Stimulated activated CD8-positive, alpha-beta memory T cell treated with anti-CD3 and anti-CD28 coated beads, Interleukin-7, amount 100 ng/mL, for 1 hour (primary cell): ENCODE results near the gene ZSCAN23.
"Not testable (repeated sequence)": the region's sequence is repeated elsewhere in the genome, so short reads cannot be mapped to it uniquely, and the experiment has no call there.

ENCODE experiments used
- DNase-seq, 2 donors: peaks; one replicate each; pipeline ENCODE4 v3.0.0-alpha.2; 2020; ENCODE audit warnings: low read depth in 2 of 2

Gene ZSCAN23

DNA sequence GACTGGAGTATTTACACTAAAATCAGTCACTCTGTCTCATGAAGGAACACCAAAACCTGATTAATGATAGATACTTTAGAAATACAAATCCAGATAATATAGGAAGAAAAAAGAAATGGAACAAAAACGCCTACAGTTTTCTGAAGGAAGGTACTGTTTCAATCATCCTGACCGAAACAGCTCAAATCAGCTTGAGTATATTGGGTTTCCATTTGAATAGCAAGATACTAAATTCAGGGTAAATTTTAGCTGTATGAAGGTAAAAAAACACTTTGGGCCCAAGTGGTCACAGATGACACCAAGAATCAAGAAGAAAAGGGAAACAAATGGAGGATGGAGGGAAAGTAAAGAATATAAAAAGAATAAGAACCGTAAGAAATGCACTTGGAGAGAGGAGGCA is 6.9 kb downstream of the ZSCAN23 start:
- DNase-seq: no peak

DNA sequence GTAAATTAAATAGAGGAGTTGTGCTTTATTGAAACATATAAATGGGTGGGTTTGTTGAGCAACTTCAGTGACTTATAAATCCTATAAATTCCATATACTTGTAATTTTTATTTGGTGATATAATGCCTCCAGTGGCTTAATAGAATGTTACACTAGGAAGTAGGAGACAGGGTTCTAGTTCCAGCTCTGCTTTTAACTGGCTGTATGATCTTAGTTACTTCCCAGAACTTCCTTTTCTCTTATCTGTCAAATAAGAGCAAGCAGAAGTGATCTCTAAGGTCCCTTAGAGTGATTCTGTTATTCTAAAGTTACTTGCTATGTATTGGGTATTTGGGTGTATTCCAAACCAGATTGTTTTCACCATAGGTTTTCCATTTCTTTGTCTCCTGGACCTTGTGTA is 10.2 kb downstream of the ZSCAN23 start:
- DNase-seq: no peak

GRCh38 chr6:28429781-28430180 is 13.5 kb downstream of the ZSCAN23 start:
- no peak for DNase-seq

DNA sequence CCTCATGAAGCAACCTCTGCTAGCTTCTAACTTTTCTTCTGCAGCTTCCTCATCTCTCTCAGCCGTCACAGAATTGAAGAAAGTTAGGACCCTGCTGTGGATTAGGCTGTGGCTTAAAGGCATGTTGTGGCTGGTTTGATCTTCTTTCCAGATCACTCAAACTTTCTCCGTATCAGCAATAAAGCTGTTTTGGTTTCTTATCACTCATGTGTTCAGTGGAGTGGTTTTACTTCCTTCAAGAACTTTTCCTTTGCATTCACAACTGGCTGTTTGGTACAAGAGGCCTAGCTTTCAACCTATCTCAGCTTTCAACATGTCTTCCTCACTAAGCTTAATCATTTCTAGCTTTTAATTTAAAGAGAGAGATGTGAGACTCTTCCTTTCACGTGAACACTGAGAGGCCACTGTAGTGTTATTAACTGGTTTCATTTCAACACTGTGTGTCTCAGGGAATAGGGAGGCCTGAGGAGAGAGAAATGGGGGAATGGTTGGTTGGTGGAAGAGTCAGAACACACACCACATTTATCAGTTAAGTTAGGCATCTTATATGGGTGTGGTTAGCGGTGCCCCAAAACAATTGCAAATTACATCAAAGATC is 17.2 kb downstream of the ZSCAN23 start:
- no peak for DNase-seq

DNA sequence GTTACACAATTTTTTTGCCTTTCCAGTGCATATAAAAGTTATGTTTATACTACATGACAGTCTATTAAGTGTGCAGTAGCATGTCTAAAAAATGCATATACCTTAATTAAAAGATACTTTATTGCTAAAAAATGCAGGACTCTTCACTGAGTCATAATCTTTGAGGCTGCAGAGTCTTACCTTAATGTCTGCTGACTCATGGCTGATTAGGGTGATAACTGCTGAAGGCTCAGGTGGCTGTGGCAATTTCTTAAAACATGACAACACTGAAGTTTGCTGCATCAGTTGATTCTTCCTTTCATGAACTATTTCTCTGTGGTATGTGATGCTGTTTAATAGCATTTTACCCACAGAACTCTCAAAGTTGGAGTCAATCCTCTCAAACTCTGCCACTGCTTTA is 19.1 kb downstream of the ZSCAN23 start:
- DNase-seq: no peak

GRCh38 chr6:28423546-28423945 is 19.7 kb downstream of the ZSCAN23 start:
- DNase-seq: no peak

GRCh38 chr6:28413681-28414080 is 29.6 kb downstream of the ZSCAN23 start:
- DNase-seq: no peak

GRCh38 chr6:28410767-28411166 is 32.5 kb downstream of the ZSCAN23 start:
- DNase-seq: no peak

DNA sequence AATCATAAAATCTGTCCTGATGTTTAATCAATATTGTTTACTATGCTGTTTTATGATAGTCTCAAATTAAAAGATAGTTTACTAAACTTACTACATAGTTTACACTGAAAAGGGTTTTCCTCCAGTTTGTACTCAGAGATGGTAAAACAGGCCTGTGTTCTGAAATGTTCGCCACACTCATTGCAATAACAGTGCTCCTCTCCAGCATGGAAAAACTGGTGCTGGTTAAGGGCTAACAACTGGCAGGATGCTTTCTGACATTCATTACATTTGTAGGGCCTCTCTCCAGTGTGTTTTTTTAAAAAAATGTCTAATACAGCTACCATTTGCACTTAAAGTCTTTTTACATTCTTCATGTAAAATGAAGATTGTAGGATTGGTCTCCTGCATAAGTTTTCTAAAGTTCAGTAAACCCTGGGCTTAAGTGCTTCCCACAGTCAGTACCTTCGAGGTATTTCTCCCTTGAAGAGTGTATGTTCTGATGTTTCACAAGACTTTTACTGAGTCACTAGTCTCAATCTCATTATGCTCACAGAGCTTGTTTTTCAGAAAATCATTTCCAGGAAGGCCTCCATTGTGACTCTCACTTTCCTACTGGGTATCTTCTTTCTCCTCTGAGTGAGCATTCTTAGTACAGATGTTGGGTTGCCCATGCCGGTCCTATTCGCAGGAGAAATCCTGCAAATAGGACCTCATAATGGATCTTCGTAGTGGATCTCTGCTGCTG is 35.1 kb downstream of the ZSCAN23 start:
- no peak for DNase-seq

- no peak for DNase-seq
Measured at GRCh38 chr6:28407401-28407800, 35.9 kb downstream of the ZSCAN23 start.

- DNase-seq: not testable (repeated sequence)
Measured at GRCh38 chr6:28403923-28404322, 39.4 kb downstream of the ZSCAN23 start.

GRCh38 chr6:28402197-28402596 is 41.1 kb downstream of the ZSCAN23 start:
- DNase-seq: no peak

GRCh38 chr6:28401172-28401571 is 42.1 kb downstream of the ZSCAN23 start:
- no peak for DNase-seq

GRCh38 chr6:28400122-28400451 is 43.2 kb downstream of the ZSCAN23 start:
- no peak for DNase-seq

- peak; percentile 69 to 70 for DNase-seq
Measured at GRCh38 chr6:28399350-28400121, 43.8 kb downstream of the ZSCAN23 start, which contains the start of gene ZSCAN12. Gene ZSCAN12 (minus strand): TSS chr6:28399747. CDS start chr6:28398405, 1,342 bp downstream.

GRCh38 chr6:28395918-28396317 is 47.4 kb downstream of the ZSCAN23 start:
- no peak for DNase-seq

- no peak for DNase-seq
Measured at GRCh38 chr6:28393912-28394662, 49.2 kb downstream of the ZSCAN23 start.

DNA sequence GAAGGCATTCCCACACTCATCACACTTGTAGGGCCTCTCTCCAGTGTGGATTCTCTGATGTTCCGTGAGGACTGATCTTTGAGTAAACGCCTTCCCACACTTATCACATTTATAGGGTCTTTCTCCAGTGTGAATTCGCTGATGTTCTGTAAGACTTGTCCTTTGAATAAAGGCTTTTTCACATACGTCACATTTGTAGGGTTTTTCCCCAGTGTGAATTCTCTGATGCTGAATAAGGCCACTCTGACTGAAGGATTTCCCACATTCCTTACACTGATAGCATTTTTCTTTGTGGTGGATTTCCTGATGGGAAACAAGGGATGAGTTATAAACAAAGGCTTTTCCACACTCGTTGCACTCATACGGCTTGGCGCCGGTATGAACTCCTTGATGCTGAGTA is 52.6 kb downstream of the ZSCAN23 start:
- no peak for DNase-seq

GRCh38 chr6:28384143-28384533 is 59.2 kb downstream of the ZSCAN23 start:
- DNase-seq: no peak

DNA sequence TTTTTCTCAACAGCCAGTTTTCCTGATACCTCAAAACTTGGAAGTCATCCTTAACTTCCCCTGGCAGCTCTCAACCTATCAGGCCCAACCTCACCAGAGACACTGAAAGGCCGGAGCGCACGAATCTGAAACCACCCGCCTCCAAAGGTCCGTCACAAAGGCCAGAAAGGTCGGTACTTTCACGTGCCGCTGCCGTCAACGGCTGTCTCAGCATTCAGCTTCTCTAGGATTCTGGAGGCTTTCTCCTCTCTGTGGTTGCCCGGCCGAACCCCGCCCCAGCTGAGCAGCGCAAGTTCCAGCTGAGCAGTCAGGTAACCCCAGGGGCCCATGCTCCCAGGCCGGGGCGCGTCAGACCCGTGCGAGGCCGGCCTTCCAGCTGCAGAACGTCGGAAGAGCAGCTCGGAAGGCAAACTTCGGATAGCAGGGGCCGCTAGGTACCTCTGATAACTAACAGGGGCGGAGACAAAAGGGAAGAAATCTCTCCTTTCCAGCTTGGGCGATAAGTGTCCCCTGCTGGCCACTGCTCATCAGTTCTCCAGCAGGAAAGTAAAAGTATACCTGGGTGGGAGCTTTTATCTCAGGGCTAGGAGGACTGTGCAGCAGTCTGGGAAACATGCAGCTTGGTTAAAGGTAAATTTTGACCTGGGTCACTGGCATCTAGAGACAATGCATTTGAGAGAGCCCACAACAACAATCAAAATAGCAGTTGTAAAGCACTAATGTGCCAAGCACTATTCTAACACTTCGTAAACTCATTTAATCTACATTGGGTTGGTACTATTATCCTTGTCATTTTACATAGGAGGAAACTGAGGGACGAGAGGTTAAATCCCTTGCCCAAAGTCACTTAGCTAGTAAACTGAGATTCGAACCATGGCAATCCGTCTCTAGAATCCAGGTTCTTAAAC is 59.8 kb downstream of the ZSCAN23 start:
- no peak for DNase-seq
